HepG2 (cell line): ENCODE measurements around the gene OGFOD3. TPM values are rescaled to one million over a fixed set of nuclear protein-coding genes. Genes with fewer than 3 reads are reported as not detected.

Experiments used
- BRCA1 ChIP-seq: sonication (generic); formaldehyde crosslinking; IDR thresholded peaks from 2 replicates; pipeline ENCODE4 v1.4.0; 2020; ENCODE audit warnings: missing genetic modification reagents
- BRD4 ChIP-seq: sonication (generic); formaldehyde crosslinking; IDR thresholded peaks from 2 replicates; pipeline ENCODE4 v1.4.0; 2020; ENCODE audit warnings: missing genetic modification reagents
- HIC2 ChIP-seq: sonication (generic); formaldehyde crosslinking; IDR thresholded peaks from 2 replicates; pipeline ENCODE4 v1.9.0; 2022; ENCODE audit warnings: low read depth, missing genetic modification reagents
- MYC ChIP-seq: sonication (generic); formaldehyde crosslinking; IDR thresholded peaks from 2 replicates; pipeline ENCODE4 v1.9.0; 2021; ENCODE audit warnings: missing genetic modification reagents, borderline replicate concordance
- NBN ChIP-seq: fragments of 450-650 bp; conservative IDR thresholded peaks from 2 replicates; pipeline ENCODE4 v1.6.1; 2017
- PBX3 ChIP-seq: sonication (generic); formaldehyde crosslinking; IDR thresholded peaks from 2 replicates; pipeline ENCODE4 v1.8.1; 2023; ENCODE audit warnings: missing genetic modification reagents, inconsistent platforms, borderline replicate concordance
- PHF21A ChIP-seq: sonication (generic); formaldehyde crosslinking; IDR thresholded peaks from 2 replicates; pipeline ENCODE4 v1.5.0; 2020; ENCODE audit warnings: mild to moderate bottlenecking, missing genetic modification reagents
- SIX1 ChIP-seq: sonication (generic); formaldehyde crosslinking; IDR thresholded peaks from 2 replicates; pipeline ENCODE4 v1.4.0; 2020; ENCODE audit warnings: missing genetic modification reagents, borderline replicate concordance
- TRAFD1 ChIP-seq: sonication (generic); formaldehyde crosslinking; IDR thresholded peaks from 2 replicates; pipeline ENCODE4 v1.5.1; 2020; ENCODE audit warnings: missing genetic modification reagents, mild to moderate bottlenecking, borderline replicate concordance
- UBTF ChIP-seq: sonication (generic); formaldehyde crosslinking; IDR thresholded peaks from 2 replicates; pipeline ENCODE4 v1.4.0; 2020; ENCODE audit warnings: mild to moderate bottlenecking, missing genetic modification reagents
- ZBTB14 ChIP-seq: sonication (generic); formaldehyde crosslinking; IDR thresholded peaks from 2 replicates; pipeline ENCODE4 v1.4.0; 2020; ENCODE audit warnings: missing genetic modification reagents
- ZNF225 ChIP-seq: sonication (generic); formaldehyde crosslinking; IDR thresholded peaks from 2 replicates; pipeline ENCODE4 v1.4.0; 2020; ENCODE audit warnings: mild to moderate bottlenecking, missing genetic modification reagents
- ZNF292 ChIP-seq: sonication (generic); formaldehyde crosslinking; IDR thresholded peaks from 2 replicates; pipeline ENCODE4 v1.8.1; 2022; ENCODE audit warnings: mild to moderate bottlenecking, low read depth, missing genetic modification reagents, borderline replicate concordance
- ZNF343 ChIP-seq: sonication (generic); formaldehyde crosslinking; IDR thresholded peaks from 2 replicates; pipeline ENCODE4 v1.4.0; 2020; ENCODE audit warnings: mild to moderate bottlenecking, missing genetic modification reagents
- ZNF557 ChIP-seq: sonication (generic); formaldehyde crosslinking; IDR thresholded peaks from 2 replicates; pipeline ENCODE4 v1.4.0; 2020; ENCODE audit warnings: missing genetic modification reagents
- ZNF800 ChIP-seq: sonication (generic); formaldehyde crosslinking; IDR thresholded peaks from 2 replicates; pipeline ENCODE4 v1.4.0; 2020; ENCODE audit warnings: missing genetic modification reagents
- ZNF878 ChIP-seq: sonication (generic); formaldehyde crosslinking; IDR thresholded peaks from 2 replicates; pipeline ENCODE4 v1.8.1; 2023; ENCODE audit warnings: mild to moderate bottlenecking, missing genetic modification reagents, moderate library complexity
- polyA plus RNA-seq, 8 experiments: library from polyadenylated mRNA; depleted of rRNA in 3 of 8; stranded (reverse) in 7 of 8; unstranded in 1 of 8; fragments of >200 nt; fragmentation: Illumina TruSeq in 4 of 8; extraction: Trizol in 4 of 8; gene quantifications; 2 replicates each; pipeline versions ENCODE4 v1.2.1 to v1.2.3, GENCODE V29; 2011 to 2016; ENCODE audit warnings: low read depth in 4 of 8, missing spikeins in 1 of 8, mixed read lengths in 1 of 8; ENCODE audit not compliant: insufficient read depth in 1 of 8
- total RNA-seq, 5 experiments: library from RNA; depleted of rRNA; stranded (reverse); fragments of >200 nt; fragmentation: Illumina TruSeq; extraction: Trizol; gene quantifications; 2 replicates each; pipeline ENCODE4 v1.2.3, GENCODE V29; 2016; ENCODE audit warnings: low read depth in 1 of 5

OGFOD3 gene
- total and polyA plus RNA-seq, 2 of the 13 experiments (the other 11 are each of a cell fraction or from before 2014, with no cell fraction given) = 40.0 to 42.1 TPM

- peak; percentile 88 for TF ChIP-seq MYC (CRISPR knock-in tag)
- no peak for TF ChIP-seq TRAFD1
- no peak; the same call in 1 of the 2 replicates for TF ChIP-seq ZNF343 (CRISPR knock-in tag)
- peak; percentile 78; the same call in 1 of the 2 replicates for TF ChIP-seq SIX1
- peak; percentile 81 for TF ChIP-seq ZNF878 (CRISPR knock-in tag)
- peak; percentile 53; the same call in 1 of the 2 replicates for TF ChIP-seq HIC2 (CRISPR knock-in tag)
- TF ChIP-seq ZNF225 (CRISPR knock-in tag) = peak; percentile 82; the same call in 1 of the 2 replicates
- no peak; the same call in 1 of the 2 replicates for TF ChIP-seq NBN
- TF ChIP-seq ZBTB14 (CRISPR knock-in tag) = peak; percentile 8; the same call in 1 of the 2 replicates
- no peak for TF ChIP-seq ZNF557
- peak; percentile 67; the same call in 1 of the 2 replicates for TF ChIP-seq BRCA1 (CRISPR knock-in tag)
- no peak for TF ChIP-seq PBX3
- TF ChIP-seq UBTF (CRISPR knock-in tag) = peak; percentile 46; the same call in 1 of the 2 replicates
- peak; percentile 96 for TF ChIP-seq PHF21A (CRISPR knock-in tag)
- TF ChIP-seq BRD4 (CRISPR knock-in tag) = peak; percentile 75
- TF ChIP-seq ZNF800 (CRISPR knock-in tag) = peak; percentile 82; the same call in 1 of the 2 replicates
- peak; percentile 80; the same call in 1 of the 2 replicates for TF ChIP-seq ZNF292 (CRISPR knock-in tag)
Observed at GRCh38 chr17:82346342-82347300, 71.8 kb downstream of the OGFOD3 start (continued).
